ENCODE data around the gene OR9G4. TPM values are rescaled to one million over a fixed set of nuclear protein-coding genes. Genes with fewer than 3 reads are reported as not detected.

The OR9G4 gene
- total RNA-seq, result not detected in 2 replicates

GRCh38 chr11:56748597-56748996, at the start of gene OR9G4:
Gene OR9G4 (minus strand): TSS chr11:56748697. CDS start chr11:56743766, 4,931 bp downstream.

GRCh38 chr11:56698795-56699194, 49.7 kb downstream of the OR9G4 start, which contains the start of gene OR9G1:
Gene OR9G1 (plus strand): TSS chr11:56699095. CDS start chr11:56700388, 1,293 bp downstream.

Other genes starting within 250 kb of the OR9G4 start
- not detected in 2 replicates for gene OR5M11, start 205.4 kb downstream of the OR9G4 start, total RNA-seq
- not detected in 2 replicates for gene OR5M10, start 171.0 kb downstream of the OR9G4 start, total RNA-seq
- not detected in 2 replicates for gene OR5M1, start 133.8 kb downstream of the OR9G4 start, total RNA-seq
- not detected in 2 replicates for gene OR5AP2, start 106.3 kb downstream of the OR9G4 start, total RNA-seq
- not detected in 2 replicates for gene OR5AR1, start 85.0 kb downstream of the OR9G4 start, total RNA-seq
- not detected in 2 replicates for gene OR9G1, start 49.6 kb downstream of the OR9G4 start, total RNA-seq
- not detected in 2 replicates for gene OR5AK2, start 240.2 kb upstream of the OR9G4 start, total RNA-seq